OCI-LY1 (cell line): Measurements from ENCODE around the gene NIBAN1.

ENCODE experiments used
- EZH2 ChIP-seq: fragments of 200-600 bp; sonication (generic), shearing (Covaris generic); IDR thresholded peaks from 2 replicates; pipeline ENCODE4 v1.8.0; 2017; ENCODE audit warnings: borderline replicate concordance, mixed run types, mild to moderate bottlenecking, antibody characterized with exemption, low read length, moderate library complexity, mixed read lengths
- TF ChIP-seq, protein P1 (sequence below): fragments of 200-600 bp; sonication (generic), shearing (Covaris generic); IDR thresholded peaks from 2 replicates; pipeline ENCODE4 v1.5.1; 2017; ENCODE audit warnings: mild to moderate bottlenecking, antibody characterized with exemption, low read length, moderate library complexity, mixed read lengths

DNA sequence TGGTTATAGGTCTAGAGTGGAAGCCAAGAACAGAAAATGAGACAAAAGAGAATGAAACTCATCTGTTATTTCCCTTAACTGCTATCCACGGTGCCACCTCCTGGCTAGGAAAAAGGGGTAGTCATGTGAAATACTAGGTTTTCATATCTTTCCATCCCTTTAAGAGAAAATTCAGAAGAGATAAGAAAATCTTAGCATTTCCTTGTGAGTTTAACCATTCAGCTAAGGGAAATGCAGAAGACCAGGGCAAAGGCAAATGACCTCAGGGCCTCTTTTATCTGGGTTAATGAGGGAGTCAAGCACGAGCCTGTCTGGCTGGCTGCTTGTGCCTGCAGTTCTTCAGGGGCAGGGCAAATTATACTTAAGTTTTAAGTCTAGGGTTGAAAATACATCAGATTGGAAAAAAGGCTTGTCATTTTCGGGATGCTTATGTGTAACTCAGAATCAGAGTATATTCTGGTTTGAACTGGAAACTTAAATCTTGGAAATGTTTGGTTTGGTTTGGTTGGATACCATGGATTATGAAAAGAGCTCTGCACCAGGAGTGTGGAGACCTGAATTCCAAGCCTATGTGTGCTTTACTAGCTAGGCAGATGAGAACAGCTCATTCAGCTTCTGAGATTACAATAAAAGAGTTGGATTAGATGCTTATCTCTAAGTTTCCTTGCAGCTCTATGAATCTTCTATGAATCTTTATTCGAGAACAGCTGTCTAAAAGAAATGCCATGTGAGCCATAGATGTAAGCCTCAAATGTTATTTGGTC is 19.9 kb downstream of the NIBAN1 start:
- TF ChIP-seq, protein P1, sequence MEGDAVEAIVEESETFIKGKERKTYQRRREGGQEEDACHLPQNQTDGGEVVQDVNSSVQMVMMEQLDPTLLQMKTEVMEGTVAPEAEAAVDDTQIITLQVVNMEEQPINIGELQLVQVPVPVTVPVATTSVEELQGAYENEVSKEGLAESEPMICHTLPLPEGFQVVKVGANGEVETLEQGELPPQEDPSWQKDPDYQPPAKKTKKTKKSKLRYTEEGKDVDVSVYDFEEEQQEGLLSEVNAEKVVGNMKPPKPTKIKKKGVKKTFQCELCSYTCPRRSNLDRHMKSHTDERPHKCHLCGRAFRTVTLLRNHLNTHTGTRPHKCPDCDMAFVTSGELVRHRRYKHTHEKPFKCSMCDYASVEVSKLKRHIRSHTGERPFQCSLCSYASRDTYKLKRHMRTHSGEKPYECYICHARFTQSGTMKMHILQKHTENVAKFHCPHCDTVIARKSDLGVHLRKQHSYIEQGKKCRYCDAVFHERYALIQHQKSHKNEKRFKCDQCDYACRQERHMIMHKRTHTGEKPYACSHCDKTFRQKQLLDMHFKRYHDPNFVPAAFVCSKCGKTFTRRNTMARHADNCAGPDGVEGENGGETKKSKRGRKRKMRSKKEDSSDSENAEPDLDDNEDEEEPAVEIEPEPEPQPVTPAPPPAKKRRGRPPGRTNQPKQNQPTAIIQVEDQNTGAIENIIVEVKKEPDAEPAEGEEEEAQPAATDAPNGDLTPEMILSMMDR, result no peak
- no peak for TF ChIP-seq EZH2
